ENCODE data around the gene NRL. TPM values are rescaled to one million over a fixed set of nuclear protein-coding genes. Genes with fewer than 3 reads are reported as not detected.
A peak's percentile ranks its signal among the peaks of the same experiment; 100 is the strongest.

Gene NRL
- total and polyA plus RNA-seq, 10 of the 15 experiments (the other 5 are each of a cell fraction or from before 2014, with no cell fraction given) = 0.11 to 4.4 (median 2.2) TPM

DNA sequence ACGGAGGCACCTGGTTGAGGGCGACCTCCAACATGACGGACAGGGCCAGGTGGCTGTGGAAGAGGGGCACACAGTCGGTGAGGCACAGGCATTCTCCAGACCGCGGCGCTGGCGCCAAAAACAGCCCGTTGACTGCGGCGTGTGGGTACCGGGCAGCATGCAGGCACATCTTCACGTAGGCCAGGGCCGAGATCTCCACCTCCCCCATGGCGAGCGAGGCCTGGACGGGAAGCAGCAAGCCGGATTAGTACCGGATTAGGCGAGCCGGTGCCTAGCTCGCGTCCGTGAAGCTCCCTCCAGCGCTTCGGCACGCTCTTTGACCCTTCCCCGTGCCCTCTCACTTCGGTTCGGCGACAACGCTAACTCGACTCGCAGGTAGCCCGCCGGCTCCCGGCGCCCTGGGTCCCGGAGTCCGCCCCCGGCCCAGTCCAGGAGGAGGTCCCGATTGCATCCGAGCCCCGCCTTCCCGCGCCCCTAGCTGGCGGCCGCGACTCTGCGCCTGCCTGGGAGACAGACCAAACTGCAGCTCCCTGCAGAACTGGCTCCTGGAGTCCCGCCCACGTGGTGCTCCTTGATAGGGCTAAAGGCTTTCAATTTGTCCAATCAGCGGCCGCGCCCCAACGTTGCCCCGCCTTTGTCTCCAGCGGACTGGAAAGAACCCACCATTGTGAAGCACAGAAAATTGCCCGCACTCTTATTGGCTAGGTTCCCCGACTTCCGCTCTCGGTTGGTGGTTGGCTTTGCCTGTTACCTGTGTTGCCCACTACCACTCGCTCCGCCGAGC, 26.5 kb upstream of the NRL start, which contains the start of gene EMC9:
Gene EMC9, minus strand, starts transcription at position 495 of the 784 bp plus-strand sequence. Its CDS starts 287 bp downstream, at position 208.
- peak within 1 kb of the TSS; percentile 62 for H2AFZ ChIP-seq (ENCODE audit: control insufficient read depth, low read depth, low read length)
- H4K20me1 ChIP-seq (ENCODE audit: control insufficient read depth, insufficient read depth) = no peaks in the 10 kb centered on the region
- peaks cover 40% of the 10 kb centered on the region for H3K4me1 ChIP-seq (ENCODE audit: control insufficient read depth, insufficient read depth, low read length)
- WGBS (ENCODE audit: insufficient coverage, insufficient replicate concordance, low lambda C conversion rate, missing lambda C conversion rate) = under 1% methylated on average over 63 of the region's 65 CpGs
- in situ Hi-C loops (cut with MboI) = no loop called here
- intact Hi-C loops (cut with micrococcal nuclease; ENCODE audit: unreplicated experiment) = loop anchor here (1.0 kb wide), 1 partner anchor 27 kb away; the partner anchor contains the start of genes DCAF11 and NRL
- BruUV-seq (replicated peaks) = no TSS peak
- H3K27ac ChIP-seq (ENCODE audit: control insufficient read depth, insufficient read depth) = peak within 1 kb of the TSS; percentile 93
- H3K36me3 ChIP-seq (ENCODE audit: control insufficient read depth in 2 of 2, insufficient read depth in 2 of 2, low read length in 1 of 2) = peaks cover 12 to 33% of the 10 kb centered on the region in 2 experiments
- FAIRE-seq (peak; percentile 35), ATAC-seq (peak; percentile 92), DNase-seq (ENCODE audit: low read depth, low spot score) (peak; percentile 97)
- ChIA-PET SMC1A (ENCODE audit: uncharacterized antibody, unreplicated experiment) (interaction anchor here (0.6 to 2.2 kb wide), 7 partner anchors 19 to 56 kb away, joined by 3 to 8 read pairs (median 3); partner anchors contain the start of gene IRF9), POLR2A (interaction anchor here (0.7 to 11.6 kb wide), 11 partner anchors 9 to 130 kb away, joined by 3 to 276 read pairs (median 3); partner anchors contain the start of genes DCAF11, IRF9, NRL and PCK2), CTCF (interaction anchor here (0.7 to 1.7 kb wide), 7 partner anchors 20 to 582 kb away, joined by 4 to 13 read pairs (median 6); partner anchors contain the start of genes DCAF11, IRF9, NRL and TINF2), RAD21 (ENCODE audit: unreplicated experiment) (interaction anchor here (0.6 to 6.8 kb wide), 8 partner anchors 19 to 764 kb away, joined by 3 to 69 read pairs (median 6); partner anchors contain the start of genes DCAF11, IRF9, MDP1 and NRL)
- H3K4me2 ChIP-seq (ENCODE audit: control insufficient read depth, insufficient read depth) = peak within 1 kb of the TSS; percentile 96
- H3K9ac ChIP-seq (ENCODE audit: control insufficient read depth, insufficient read depth, low read length) = peak within 1 kb of the TSS; percentile 94
- H3K4me3 ChIP-seq = peak within 1 kb of the TSS; percentile 94
- H3K9me3 ChIP-seq (replicated peaks; ENCODE audit: control insufficient read depth, insufficient read depth, low read length) = no peaks in the 10 kb centered on the region
- H3K79me2 ChIP-seq (ENCODE audit: control insufficient read depth, insufficient read depth, low read length) = peaks cover 79% of the 10 kb centered on the region
- no peaks in the 10 kb centered on the region for H3K27me3 ChIP-seq (replicated peaks in 1 of 2; ENCODE audit: control insufficient read depth in 2 of 2, insufficient read depth in 2 of 2, low read length in 1 of 2)
- TF ChIP-seq HDAC6 (IDR thresholded peaks at IDR 0.05; ENCODE audit: unreplicated experiment) = no peak
- TF ChIP-seq FOS (IDR thresholded peaks at IDR 0.05; ENCODE audit: borderline replicate concordance, extremely low read depth, insufficient read length) = peak; percentile 60
- TF ChIP-seq, protein P1, sequence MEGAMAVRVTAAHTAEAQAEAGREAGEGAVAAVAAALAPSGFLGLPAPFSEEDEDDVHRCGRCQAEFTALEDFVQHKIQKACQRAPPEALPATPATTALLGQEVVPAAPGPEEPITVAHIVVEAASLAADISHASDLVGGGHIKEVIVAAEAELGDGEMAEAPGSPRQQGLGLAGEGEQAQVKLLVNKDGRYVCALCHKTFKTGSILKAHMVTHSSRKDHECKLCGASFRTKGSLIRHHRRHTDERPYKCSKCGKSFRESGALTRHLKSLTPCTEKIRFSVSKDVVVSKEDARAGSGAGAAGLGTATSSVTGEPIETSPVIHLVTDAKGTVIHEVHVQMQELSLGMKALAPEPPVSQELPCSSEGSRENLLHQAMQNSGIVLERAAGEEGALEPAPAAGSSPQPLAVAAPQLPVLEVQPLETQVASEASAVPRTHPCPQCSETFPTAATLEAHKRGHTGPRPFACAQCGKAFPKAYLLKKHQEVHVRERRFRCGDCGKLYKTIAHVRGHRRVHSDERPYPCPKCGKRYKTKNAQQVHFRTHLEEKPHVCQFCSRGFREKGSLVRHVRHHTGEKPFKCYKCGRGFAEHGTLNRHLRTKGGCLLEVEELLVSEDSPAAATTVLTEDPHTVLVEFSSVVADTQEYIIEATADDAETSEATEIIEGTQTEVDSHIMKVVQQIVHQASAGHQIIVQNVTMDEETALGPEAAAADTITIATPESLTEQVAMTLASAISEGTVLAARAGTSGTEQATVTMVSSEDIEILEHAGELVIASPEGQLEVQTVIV (IDR thresholded peaks at IDR 0.05; ENCODE audit: borderline replicate concordance, partially characterized antibody) = peak; percentile 89
- peak; percentile 78 for TF ChIP-seq RAD51 (IDR thresholded peaks at IDR 0.05)
- TF ChIP-seq ASH2L (IDR thresholded peaks at IDR 0.05; ENCODE audit: borderline replicate concordance, low read depth) = no peak
- TF ChIP-seq, protein P2, sequence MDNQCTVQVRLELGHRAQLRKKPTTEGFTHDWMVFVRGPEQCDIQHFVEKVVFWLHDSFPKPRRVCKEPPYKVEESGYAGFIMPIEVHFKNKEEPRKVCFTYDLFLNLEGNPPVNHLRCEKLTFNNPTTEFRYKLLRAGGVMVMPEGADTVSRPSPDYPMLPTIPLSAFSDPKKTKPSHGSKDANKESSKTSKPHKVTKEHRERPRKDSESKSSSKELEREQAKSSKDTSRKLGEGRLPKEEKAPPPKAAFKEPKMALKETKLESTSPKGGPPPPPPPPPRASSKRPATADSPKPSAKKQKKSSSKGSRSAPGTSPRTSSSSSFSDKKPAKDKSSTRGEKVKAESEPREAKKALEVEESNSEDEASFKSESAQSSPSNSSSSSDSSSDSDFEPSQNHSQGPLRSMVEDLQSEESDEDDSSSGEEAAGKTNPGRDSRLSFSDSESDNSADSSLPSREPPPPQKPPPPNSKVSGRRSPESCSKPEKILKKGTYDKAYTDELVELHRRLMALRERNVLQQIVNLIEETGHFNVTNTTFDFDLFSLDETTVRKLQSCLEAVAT (IDR thresholded peaks at IDR 0.05) = peak; percentile 100
- TF ChIP-seq SMARCA5 (IDR thresholded peaks at IDR 0.05) = peak; percentile 84; the same call in 1 of the 2 replicates
- TF ChIP-seq MEF2B (IDR thresholded peaks at IDR 0.05; ENCODE audit: partially characterized antibody, poor library complexity, severe bottlenecking) = no peak
- TF ChIP-seq RFX5 (IDR thresholded peaks at IDR 0.05; ENCODE audit: low read depth, low read length) = peak; percentile 88
- TF ChIP-seq SPI1 (IDR thresholded peaks at IDR 0.05; ENCODE audit: borderline replicate concordance, insufficient read depth, low read depth, low read length) = peak; percentile 66
- TF ChIP-seq POLR2AphosphoS2 (IDR thresholded peaks at IDR 0.05; ENCODE audit: low read depth, low read length) = peak; percentile 74
- no peak; the same call in 1 of the 2 replicates for TF ChIP-seq TCF7 (IDR thresholded peaks at IDR 0.05; ENCODE audit: borderline replicate concordance)
- peak; percentile 94 for TF ChIP-seq POLR2A (IDR thresholded peaks at IDR 0.05; ENCODE audit: low read depth, low read length)
- peak; percentile 90 for TF ChIP-seq POLR2AphosphoS5 (IDR thresholded peaks at IDR 0.05; ENCODE audit: low read length)
- TF ChIP-seq, protein P3, sequence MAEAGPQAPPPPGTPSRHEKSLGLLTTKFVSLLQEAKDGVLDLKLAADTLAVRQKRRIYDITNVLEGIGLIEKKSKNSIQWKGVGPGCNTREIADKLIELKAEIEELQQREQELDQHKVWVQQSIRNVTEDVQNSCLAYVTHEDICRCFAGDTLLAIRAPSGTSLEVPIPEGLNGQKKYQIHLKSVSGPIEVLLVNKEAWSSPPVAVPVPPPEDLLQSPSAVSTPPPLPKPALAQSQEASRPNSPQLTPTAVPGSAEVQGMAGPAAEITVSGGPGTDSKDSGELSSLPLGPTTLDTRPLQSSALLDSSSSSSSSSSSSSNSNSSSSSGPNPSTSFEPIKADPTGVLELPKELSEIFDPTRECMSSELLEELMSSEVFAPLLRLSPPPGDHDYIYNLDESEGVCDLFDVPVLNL (IDR thresholded peaks at IDR 0.05; ENCODE audit: low read depth, low read length) = peak; percentile 50; the same call in 1 of the 2 replicates
- TF ChIP-seq NFYB (IDR thresholded peaks at IDR 0.05; ENCODE audit: insufficient read depth, low read depth, low read length) = peak; percentile 93
- peak; percentile 30; the same call in 1 of the 2 replicates for TF ChIP-seq TARDBP (IDR thresholded peaks at IDR 0.05; ENCODE audit: borderline replicate concordance)
- TF ChIP-seq MXI1 (IDR thresholded peaks at IDR 0.05; ENCODE audit: low read depth, low read length) = peak; percentile 66; the same call in 1 of the 2 replicates

Measured in GM12878 (cell line).